GM13977 (cell line): ENCODE data around the gene LRRC7.

Experiments
- DNase-seq: peaks from one replicate; pipeline ENCODE4 v3.0.0; 2012; ENCODE audit warnings: low spot score
- CTCF ChIP-seq: IDR thresholded peaks from 2 replicates; pipeline ENCODE4 v1.5.1; 2012; ENCODE audit warnings: mild to moderate bottlenecking, control low read depth; ENCODE audit not compliant: insufficient read depth; ENCODE audit errors: extremely low read depth, missing control alignments
- in situ Hi-C: fragments of 300-500 bp; cut with MboI; formaldehyde crosslinking; loops from one replicate; pipeline ENCODE4 v1.12.0; 2022; ENCODE audit warnings: low sequenced_read_pairs, low pct_unique_long_range_greater_than_20kb, mixed read lengths, inconsistent platforms; ENCODE audit not compliant: unreplicated experiment

LRRC7 gene

GRCh38 chr1:70164350-70164749, 596.6 kb downstream of the LRRC7 start:
- TF ChIP-seq CTCF, result no peak
- no peak for DNase-seq
- in situ Hi-C loops, result no loop called here

- no peak for DNase-seq
- TF ChIP-seq CTCF, result no peak
- in situ Hi-C loops, result no loop called here
Observed at GRCh38 chr1:70168283-70168682, 600.6 kb downstream of the LRRC7 start.

- no peak for TF ChIP-seq CTCF
- in situ Hi-C loops, result no loop called here
- no peak for DNase-seq
Observed at GRCh38 chr1:70169018-70169839, 601.5 kb downstream of the LRRC7 start.

- TF ChIP-seq CTCF, result no peak
- in situ Hi-C loops, result no loop called here
- no peak for DNase-seq
Observed at GRCh38 chr1:70171512-70171911, 603.8 kb downstream of the LRRC7 start.
